HG03066 (cell line): ENCODE measurements around the gene YTHDF1.

Experiments
- ATAC-seq: cut with Tn5 transposase; IDR thresholded peaks from one replicate; pipeline ENCODE4 v1.9.1; 2021; ENCODE audit warnings: low read depth; ENCODE audit not compliant: unreplicated experiment

Gene YTHDF1

GRCh38 chr20:63175038-63175895, 40.7 kb downstream of the YTHDF1 start:
- no peak for ATAC-seq

DNA sequence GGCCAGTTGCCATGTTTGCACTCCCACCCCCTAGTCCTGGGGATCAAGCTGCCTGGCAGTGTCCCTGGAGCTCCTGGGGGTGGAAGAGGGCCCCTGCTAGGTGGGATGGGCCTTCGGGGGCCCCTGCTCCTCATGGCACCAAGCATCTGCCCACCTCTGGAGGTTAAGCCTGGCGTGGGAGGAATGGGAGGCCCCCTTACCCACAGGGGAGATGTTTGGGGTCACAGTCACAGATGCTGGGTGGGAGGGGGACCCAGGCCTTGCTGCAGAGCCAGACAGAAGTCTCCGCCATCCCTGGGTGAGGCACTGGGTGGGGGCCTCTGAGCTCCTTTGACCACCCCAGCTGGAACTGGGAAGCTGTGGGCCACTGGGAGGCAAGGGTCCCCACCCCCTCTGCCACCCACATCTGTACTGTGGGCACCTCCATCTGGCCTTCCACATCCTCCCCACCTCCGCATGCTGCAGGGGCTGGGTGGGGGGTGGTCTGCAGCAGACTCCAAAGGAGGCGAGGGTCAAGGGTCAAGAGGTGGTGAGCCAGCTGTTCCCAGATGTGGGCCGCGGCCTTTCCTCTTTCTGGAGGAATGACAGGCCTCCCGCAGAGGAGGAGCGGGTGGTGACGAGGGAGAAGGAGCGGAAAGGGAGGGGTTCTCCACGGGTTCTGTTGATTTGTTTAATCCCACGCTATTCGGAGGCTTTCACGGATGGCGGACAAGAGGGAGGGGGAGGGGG, 41.5 kb downstream of the YTHDF1 start:
- ATAC-seq, result no peak

GRCh38 chr20:63173552-63174191, 42.3 kb downstream of the YTHDF1 start:
- ATAC-seq, result no peak

GRCh38 chr20:63172726-63173125, 43.2 kb downstream of the YTHDF1 start:
- ATAC-seq, result no peak

GRCh38 chr20:63171991-63172390, 43.9 kb downstream of the YTHDF1 start:
- no peak for ATAC-seq

GRCh38 chr20:63169681-63170080, 46.2 kb downstream of the YTHDF1 start:
- ATAC-seq, result no peak

GRCh38 chr20:63168861-63169260, 47.1 kb downstream of the YTHDF1 start:
- ATAC-seq, result no peak

DNA sequence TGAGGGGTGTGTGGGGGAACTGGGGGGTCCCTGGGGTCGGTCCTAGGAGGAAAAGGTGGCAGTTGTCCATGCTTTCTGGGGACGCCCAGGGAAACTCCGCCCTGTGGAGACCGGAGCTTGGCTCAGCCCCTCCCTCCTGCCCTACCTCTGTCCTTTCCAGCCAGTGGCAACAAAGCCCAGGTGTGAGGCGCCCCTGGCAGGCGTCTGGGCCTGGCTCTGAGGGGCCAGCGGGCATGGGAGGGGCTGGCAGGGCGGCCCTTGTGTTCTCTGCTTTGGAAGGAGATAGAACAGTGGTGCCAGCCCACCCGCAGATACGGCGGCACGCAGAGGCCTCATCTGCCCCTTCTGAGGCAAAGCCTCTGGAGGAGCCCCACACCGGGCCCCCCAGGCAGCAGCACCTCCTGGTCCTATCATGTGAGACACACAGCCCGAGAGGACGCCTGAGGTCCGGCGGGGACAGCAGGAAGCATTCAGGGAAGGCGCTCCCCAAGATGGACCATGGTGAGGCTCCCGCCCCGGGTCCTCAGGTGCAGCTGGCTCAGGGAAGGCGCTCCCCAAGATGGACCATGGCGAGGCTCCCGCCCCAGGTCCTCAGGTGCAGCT, 47.9 kb downstream of the YTHDF1 start:
- no peak for ATAC-seq

DNA sequence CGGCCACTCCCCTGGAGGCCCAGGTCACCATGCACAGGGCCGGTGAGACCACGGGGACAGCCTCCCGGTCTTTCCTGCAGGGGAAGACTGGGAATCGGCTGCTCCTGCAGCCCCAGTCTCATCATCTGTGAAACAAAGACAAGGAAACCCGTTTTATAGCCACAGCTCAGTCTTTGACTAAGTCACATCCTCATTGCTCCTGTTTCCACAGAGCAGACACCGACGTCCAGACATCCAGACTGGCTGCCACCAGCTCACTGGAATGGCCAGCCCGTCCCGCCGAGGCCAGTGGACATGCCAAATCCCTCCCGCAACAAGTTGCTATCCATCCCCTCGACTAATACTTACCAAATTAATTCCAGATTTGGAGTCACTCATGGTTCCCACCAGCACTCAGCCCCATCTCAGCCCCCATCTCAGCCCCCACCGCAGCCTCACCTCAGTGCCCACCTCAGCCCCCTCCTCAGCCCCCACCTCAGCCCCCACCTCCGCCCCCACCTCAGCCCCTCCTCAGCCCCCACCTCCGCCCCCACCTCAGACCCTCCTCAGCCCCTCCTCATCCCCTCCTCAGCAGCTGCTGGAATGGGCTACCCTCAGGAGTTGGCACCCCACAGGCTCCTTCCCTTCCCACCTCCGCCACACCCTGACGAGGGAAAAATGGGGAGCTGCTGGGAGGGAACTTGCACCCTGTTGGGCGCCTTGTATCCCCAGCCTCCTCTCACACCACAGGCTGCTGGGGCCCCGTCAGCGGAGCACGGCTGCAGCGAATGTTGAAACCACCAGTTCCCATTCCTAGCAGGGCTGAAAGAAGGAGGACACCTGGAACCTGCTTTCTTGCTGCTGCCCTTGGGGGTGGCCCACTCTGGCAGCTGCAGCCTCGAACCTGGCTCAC, 48.7 kb downstream of the YTHDF1 start:
- ATAC-seq, result no peak

DNA sequence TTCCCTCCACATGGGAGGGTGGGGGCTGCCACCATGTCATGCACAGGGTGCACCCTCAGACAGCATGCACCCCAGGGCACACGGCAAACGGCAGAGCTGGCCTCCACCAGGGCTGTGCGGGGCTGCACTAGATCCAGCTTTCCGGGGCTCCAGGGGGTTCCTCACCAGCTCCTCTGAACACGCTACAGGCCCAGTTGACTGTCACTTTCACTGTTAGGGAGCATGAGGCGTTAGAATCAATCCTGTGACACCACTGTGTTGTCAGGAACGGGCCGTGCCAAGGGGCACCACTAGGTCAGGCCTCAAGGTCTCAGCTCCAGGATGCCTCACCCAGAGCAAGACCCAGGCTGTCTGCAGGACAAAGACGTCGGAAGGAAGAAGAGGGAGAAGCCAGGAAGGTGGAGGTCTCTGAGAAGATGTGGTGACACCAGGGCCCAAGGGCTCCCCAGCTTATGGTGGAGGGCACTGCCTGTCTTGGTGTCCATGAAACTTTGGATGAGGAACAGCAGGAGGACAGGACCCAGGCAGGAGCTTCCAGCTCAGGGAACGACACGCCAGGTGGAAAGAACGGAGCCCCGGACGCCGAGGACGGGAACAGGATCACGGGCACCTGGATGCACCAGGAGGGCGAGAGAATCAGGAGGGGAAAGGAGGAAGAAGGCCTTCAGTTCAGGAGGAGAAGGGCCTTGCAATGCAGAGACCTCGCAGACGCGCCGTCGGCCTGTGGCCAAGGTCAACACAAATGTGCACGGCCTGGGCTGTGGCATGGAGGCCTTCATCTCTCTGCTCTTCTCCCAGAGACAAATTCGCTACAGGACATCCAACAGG, 49.5 kb downstream of the YTHDF1 start:
- ATAC-seq, result no peak

GRCh38 chr20:63165356-63166192, 50.4 kb downstream of the YTHDF1 start:
- no peak for ATAC-seq

DNA sequence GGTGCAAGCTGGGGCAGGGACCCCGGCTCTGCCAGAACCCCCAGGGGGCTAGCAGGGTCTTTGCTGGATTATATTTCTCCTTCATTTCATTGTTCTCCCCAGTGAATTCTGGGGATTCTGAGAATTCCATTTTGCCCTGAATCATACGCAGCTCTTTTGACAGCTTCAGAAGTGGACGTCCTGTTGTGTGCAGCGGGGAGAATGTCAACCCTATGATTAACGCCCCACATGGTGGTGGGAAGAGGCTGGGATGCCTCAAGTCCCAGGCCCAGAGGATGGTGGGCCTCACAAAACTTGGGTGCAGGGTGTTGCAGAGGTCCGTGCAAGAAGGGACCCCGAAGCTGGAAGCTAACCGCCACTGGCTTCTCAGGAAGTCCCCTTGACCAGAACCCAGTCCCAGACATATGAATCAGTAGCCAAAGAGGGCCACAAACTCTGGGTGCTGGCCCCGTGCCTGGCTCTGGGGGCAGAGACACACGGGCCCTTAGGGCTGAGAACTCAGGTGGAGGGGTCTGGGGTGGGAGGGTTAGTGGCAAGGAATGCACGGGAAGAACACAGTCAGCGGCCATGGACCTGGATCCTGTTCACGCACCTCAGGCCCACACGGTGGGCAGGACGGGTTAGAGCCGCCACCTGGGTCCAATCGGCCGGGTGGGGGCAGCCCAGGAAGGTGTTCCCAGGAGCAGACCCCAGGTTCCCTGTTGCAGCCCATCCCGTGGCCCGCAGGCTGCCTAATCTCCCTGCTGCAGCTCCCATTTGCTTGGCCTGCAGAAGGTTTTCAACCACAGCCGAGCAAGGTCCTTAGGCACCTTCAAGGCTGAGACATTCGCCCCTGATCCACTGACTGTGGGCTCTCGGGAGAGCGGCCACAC, 51.2 kb downstream of the YTHDF1 start:
- ATAC-seq, result no peak

GRCh38 chr20:63163596-63164483, 52.1 kb downstream of the YTHDF1 start:
- no peak for ATAC-seq

DNA sequence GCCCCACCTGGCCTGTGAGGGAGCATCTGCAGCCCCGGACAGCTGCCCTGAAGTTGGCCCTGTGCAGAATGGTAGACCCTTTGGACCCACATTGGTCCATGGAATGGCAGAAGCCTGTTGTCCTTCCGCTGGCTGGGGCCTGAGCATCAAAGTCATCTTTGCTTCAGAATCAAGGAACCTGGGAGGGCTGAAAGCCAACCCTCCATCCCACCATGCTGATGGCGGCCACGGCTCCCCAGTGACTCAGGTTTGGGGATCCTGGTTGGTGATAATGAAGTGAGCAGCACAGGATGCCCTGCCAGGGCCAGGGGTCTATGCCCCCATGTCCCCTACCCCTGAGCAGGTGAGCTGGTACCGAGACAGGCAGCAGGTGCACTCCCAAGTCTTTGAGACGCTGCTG, 52.8 kb downstream of the YTHDF1 start:
- no peak for ATAC-seq

- no peak for ATAC-seq
Measured at GRCh38 chr20:63162206-63162795, 53.6 kb downstream of the YTHDF1 start.

DNA sequence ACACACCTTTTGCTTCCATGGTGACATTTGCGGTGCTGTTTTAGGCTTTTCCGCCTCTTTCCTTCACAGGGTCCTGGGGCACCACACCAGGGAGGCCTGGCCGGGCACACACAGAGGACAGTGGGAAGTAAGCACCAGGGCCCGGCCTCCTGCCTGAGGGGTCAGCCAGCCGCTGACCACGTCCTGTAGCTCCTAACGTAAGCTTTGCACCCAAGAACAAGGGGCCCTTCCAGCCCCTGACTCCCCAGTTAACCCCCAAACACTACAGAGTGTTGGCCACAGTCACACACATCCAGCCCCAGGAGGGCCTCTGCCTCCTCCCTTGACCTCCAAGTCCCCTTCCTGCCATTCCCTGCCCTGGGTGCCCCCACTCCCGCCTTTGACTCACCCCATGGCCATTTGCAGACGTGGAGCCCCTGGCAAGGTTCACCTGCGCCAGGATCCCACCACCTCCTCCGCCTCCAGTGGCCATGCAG, 54.7 kb downstream of the YTHDF1 start:
- no peak for ATAC-seq
